ENCODE results near the gene RAD52.

The RAD52 gene

DNA sequence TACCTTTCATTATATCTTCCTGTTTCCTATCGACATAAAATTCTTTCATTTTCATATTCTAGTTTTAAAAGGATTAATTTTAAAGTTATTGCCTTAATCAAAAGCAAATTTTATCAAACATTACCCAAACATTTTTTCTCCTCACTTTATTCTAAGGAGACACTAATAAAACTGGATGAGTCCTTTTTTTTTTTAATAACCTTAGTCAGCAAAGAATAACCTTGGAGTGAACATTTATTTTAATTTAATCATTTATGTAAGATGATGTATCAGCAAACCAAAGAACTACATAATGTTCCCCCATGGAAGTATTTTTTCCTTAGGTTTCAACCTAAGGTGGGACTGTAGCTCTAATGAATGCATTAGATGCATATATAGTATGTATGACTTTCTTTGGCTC lies 83.9 kb downstream of the RAD52 start:
- DNase-seq, result no peak

- DNase-seq, result no peak
These were observed 86.2 kb downstream of the RAD52 start for GRCh38 chr12:863285-863684.

DNA sequence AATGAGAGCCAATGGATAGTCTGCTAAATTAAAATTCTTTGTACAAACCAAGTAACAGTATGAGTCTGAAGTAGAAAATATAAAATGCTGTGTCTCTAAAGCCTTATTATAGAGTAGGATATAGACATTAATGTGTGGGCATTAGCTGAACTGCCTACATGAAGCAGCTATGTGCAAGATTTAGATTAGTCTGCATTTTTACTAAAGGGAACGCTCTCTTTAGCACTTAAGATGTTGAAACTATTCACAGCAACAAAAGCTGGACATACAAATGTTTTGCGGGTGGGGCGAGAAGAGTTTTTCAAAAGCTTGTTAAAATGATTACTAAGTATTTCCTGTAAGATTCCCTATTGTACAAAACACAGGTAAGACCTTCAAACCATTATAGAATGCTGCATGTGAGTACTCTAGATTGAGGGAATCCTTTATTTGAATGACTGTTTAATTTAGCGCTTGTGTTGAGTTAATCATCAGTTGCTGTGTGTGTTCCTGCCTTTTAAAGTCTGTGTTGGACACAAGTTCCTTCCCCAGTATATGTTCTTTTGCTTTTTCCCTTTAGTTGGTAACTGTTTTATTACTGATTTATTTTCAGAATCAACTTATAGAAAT lies 87.1 kb downstream of the RAD52 start:
- no peak for DNase-seq

Measured in GF-D8 (cell line).